Endometrial microvascular endothelial cells (primary cell): ENCODE results near the gene TECPR1. TPM values are rescaled to one million over a fixed set of nuclear protein-coding genes. Genes with fewer than 3 reads are reported as not detected.

Source experiments
- in situ Hi-C: cut with HindIII; loops from 2 replicates; pipeline ENCODE4 v1.10.0; 2017; ENCODE audit warnings: low sequenced_read_pairs, low pct_unique_long_range_greater_than_20kb; ENCODE audit errors: inconsistent ontology term
- total RNA-seq: library from RNA; depleted of rRNA; stranded (reverse); fragments of >200 nt; gene quantifications from one replicate; pipeline ENCODE4 v1.2.3, GENCODE V29; 2015; ENCODE audit errors: inconsistent ontology term

Gene TECPR1
- total RNA-seq, 1 donor from 2014 or later = 126 TPM

DNA sequence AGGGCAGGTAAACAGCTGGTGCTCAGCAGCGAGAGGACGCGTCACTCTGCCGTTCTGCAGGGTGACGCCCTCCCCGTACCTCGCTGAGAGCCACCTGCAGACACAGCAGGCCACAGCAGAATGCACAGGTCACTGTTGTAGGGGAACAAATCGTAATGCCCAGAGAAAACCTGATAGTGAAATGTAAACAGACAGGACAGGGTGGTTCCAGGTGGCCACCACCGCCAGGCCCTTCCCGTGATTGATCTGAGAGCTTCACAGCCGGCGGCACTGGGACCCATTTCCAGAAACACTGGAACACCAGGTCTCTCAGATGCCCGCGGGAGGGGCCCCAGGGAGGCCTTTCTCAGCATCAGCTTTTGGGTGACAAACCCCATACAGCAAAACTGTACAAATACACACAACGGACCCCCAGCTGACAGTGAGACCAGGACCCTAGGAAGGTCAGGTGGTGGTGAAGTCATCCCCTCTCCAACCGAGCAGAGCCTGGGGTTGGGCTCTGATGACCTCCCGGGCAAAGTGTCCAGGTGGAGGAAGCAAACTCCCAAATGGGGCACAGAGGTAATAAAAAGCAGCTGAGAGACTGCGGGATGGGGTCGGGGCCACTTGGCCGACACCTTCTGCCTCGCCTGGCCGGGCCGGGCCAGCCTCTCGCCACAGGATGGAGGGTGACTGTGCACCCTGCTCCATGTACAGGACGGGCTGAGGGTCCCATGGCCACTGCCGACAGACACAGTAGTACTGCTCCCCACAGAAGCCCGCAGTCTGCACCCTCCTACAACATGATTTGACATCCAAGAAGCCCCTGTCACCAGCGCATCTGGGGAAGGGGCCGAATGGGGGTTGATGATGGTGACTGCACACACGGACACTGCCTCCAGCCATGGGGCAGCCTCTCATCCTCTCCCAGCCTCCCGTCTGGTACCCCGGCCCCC, 36.2 kb downstream of the TECPR1 start:
- in situ Hi-C loops = no loop called here

DNA sequence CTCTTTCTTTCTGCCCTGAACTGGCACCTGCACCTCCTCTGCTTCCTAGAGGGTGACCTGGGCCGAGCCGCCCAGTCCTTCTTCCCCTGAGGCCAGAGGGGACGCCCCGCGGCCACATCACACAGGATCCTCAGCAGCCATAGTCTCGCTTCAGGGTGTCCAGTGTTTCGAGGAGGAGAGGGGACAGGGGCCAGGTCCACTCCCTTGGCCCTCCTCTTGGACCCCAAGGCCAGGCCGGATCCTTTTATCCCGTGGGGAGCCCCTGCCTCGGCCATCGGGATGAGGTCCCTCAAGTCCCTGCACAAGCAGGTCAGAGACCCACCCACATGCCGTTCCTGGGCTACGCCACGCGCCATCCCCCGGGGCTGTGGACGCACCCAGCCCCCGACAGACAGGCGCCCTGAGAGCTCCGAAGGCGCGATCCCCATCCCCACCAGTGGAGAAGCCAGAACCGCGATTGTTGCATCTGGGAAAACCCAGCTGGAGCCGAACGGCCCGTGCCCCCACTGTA, 37.2 kb downstream of the TECPR1 start:
- in situ Hi-C loops = no loop called here

DNA sequence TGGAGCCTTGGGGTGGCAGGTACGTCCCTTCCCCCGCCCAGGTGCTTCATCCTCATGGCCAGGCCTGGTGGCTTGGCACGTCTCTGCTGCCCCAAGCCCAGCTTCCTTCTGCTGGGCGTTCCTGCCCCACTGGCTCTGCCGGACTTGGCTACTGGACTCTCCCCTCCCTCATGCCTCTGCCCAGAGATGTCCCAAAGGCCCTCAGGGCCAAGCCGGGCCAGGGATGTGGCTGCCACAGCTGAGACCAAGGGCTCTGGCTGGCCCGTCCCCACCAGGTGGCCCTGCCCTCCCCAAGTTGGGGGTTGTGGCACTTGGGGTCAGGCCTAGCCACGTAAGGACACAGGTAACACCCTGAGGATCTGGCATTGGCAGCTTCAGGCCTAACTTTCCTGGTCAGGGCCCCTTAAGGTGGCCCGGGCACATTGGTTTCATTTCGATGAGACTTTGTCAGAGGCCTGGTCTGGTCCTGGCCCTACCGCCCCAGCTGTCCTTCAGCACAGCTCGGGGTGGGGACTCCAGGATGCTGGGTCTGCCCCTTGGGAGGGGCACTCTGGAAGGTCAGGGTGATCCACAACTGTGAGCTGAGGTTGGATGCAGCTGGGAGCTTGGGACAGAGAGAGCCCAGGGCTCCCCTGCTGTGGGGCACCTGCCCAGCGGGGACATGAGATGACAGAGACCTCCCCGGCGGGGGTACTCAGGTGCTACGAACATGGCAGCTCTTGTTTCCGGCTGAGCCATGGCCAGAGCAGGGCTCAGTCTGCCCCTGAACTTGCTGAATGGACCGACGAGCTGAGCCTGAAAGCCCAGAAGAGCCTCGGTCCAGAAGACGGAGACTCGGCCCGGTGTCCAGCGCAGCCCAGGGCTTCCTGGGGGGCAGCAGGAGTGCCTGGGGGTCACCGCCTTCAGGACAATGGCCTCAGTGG, 37.9 kb downstream of the TECPR1 start:
- in situ Hi-C loops = no loop called here

- in situ Hi-C loops = no loop called here
Observed at GRCh38 chr7:98213296-98213887, 38.6 kb downstream of the TECPR1 start.

DNA sequence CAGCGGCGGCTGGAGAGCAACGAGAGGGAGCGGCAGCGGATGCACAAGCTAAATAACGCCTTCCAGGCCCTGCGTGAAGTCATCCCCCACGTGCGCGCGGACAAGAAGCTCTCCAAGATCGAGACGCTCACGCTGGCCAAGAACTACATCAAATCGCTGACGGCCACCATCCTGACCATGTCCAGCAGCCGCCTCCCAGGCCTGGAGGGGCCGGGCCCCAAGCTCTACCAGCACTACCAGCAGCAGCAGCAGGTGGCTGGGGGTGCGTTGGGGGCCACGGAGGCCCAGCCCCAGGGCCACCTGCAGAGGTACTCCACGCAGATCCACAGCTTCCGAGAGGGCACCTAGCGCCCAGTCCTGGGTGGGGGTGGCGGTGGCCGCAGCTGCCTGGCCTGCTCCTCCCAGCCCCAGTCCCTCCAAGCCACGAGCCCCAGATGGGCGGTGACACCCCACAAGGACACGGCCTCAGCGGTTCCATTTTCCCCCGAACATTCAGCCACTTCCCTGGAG, 39.4 kb downstream of the TECPR1 start:
- in situ Hi-C loops = no loop called here

- in situ Hi-C loops = no loop called here
Observed at GRCh38 chr7:98211676-98212531, 40.1 kb downstream of the TECPR1 start.

GRCh38 chr7:98211221-98211675, 40.8 kb downstream of the TECPR1 start, which contains the start of gene BHLHA15:
Gene BHLHA15 (plus strand): TSS chr7:98211439. CDS start chr7:98212310, 871 bp downstream.
- in situ Hi-C loops = no loop called here

DNA sequence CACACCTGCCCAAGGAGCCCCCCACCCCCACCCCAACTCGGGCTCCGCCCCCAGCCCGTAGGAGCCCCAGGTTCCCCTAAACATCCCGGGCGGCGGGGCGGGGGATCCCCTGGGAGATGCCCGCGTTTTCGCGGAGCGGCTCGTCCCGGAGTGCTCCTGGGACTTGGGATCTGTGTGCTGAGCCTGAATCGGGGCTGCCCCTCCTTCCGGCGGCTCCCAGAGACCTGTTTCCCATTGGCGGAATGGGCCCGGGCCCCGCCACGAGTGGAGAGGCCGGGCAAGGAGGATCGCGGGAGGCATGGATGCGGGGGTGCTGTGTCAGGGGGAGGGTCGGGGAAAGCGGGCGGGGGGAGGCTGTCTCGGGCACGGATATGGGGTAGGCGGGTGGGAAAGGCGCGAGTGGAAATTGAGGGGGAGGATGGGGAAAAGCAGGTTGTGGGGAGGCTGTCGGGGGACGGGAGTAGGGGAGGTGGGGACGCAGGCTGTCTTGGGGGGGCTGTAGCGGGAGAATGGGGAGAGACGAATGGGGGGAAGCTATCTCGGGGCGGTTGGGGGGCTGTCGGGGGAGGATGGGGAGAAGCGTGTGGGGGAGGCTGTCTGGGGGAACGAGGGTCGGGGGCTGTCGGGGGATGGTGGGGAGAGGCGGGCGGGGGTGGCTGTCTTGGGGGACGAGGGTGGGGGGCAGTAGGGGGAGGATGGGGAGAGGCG, 41.4 kb downstream of the TECPR1 start:
- in situ Hi-C loops = no loop called here

GRCh38 chr7:98209166-98209920, 42.7 kb downstream of the TECPR1 start:
- in situ Hi-C loops = no loop called here

- in situ Hi-C loops = no loop called here
Observed at GRCh38 chr7:98206451-98207330, 45.3 kb downstream of the TECPR1 start.

DNA sequence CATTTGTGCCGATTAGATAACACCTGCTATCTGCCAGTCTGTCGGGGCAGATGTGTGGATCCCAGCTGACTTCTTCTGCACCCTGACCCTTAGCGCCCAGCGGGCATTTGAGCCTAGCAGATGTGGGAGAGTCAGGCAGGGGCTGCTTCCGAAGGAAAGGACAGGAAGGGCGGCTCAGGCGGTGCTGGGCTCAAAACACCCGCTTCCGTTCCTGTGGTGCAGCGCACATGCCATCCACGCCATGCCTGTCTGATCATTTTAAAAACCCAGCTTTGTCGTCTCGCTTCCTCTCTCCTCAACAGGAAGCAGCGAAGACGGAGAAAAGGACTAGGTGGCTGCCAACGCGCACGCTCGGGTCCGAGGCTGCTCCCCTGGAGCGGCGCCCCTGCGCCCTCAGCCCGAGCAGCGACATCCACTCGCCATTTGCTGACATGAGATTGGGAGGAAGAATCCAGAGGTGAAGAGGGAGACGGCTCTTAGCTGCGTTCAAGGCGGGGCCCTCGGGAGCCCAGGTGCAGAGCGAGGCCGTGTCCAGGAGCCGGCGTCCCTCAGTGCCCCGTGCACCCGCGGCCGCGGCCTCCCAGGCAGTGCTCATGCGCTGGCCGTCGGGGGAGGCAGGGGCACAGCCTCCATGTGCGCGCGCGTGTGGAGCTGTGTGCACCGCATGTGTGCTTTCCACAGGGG, 46.7 kb downstream of the TECPR1 start:
- in situ Hi-C loops = no loop called here

DNA sequence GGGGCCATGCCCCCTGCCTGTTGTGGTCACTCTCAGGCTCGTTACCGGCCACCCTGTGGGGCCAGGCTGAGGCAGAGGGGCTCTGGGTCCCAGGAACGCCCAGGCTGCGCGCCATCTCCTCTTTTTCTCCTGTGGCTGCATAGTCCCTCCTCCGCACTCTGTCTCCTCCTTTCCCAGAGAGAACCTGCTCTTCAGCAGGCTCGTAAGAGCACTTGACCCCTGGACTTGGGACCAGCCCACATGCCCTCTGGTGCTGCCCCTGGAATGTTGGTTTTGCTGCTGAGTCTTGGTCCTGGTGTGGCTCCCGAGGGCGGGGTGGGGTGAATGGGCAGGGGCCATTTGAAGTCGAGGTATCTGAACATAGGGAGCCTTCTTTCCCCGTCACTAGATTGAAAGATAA, 47.4 kb downstream of the TECPR1 start:
- in situ Hi-C loops = no loop called here

- in situ Hi-C loops = no loop called here
Observed at GRCh38 chr7:98203964-98204605, 47.9 kb downstream of the TECPR1 start.

- in situ Hi-C loops = no loop called here
Observed at GRCh38 chr7:98203261-98203963, 48.6 kb downstream of the TECPR1 start.
